ENCODE measurements around the gene LKAAEAR1.

The LKAAEAR1 gene

DNA sequence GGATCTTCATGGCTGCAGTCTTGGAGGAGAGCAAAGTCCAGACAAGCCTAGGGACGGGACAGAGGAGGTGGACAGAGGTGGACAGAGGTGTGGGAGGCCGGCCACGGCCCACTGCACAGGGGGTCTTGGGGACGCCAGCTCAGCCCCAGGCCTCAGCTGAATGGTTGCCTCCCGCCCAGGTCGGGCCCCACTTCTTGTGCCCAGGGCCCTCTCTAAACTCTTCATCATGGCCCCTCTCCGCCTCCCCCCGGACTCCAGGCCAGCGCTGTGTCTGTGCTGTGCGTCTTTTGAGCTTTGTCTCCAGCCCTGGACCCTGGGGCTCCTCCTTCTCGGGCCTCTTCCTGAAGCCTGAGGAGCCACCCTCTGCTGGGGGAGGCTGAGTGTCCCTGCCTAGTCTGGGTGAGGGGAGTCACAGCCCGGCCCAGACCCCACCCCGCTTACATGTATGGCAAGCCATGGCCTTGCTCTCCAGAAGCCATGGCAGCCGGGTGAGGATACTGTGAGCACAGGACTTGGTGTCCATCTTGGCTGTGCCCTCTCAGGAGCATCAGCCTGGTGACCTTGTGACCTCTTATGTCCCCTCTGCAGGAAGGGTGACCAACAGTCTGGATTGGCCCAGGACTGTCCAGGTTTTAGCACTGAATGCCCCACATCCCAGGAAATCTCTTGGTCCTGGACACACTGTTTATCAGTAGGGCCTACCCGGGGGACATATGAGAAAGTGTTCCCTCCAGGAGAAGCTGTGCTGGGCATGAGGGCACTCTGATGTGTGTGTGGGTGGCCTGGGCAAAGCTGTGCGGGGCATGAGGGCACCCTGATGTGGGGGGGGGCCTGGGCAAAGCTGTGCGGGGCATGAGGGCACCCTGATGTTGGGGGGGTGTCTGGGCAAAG is 32.6 kb upstream of the LKAAEAR1 start:
- DNase-seq (ENCODE audit: insufficient read length, low spot score) = no peak
- TF ChIP-seq POLR2AphosphoS5 (IDR thresholded peaks at IDR 0.05; ENCODE audit: low read depth, low read length) = no peak
- no peak for TF ChIP-seq POLR2A (IDR thresholded peaks at IDR 0.05; ENCODE audit: low read depth, low read length)
- TF ChIP-seq PAX5 (IDR thresholded peaks at IDR 0.05; ENCODE audit: insufficient read depth, low read length, severe bottlenecking) = no peak
- no peak for TF ChIP-seq TAF1 (IDR thresholded peaks at IDR 0.05; ENCODE audit: low read depth, low read length)
- TF ChIP-seq SPI1 (IDR thresholded peaks at IDR 0.05; ENCODE audit: low read depth, low read length) = no peak
- TF ChIP-seq POU2F2 (IDR thresholded peaks at IDR 0.05; ENCODE audit: low read depth, low read length) = no peak
- FAIRE-seq = no peak

DNA sequence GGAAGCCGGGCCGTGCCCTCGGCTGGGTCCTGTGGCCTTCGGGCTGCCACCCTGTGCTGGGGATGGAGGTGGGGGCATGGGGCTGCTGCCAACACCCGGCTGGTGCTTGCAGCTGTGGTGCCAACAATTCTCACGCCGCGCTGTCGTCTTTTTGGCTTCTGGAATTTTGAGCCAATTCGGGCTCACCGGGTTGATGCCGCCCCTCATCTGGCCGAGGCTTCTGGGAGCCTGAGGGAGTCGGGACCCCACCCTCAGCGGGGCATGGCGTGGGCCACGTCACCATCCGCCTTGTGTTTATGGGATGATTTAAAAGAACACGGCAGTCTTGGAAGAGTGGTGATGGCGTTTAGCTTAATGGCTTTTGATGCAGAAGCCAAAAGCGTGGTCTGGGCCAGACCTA is 31.8 kb upstream of the LKAAEAR1 start:
- DNase-seq (ENCODE audit: insufficient read length, low spot score) = no peak
- no peak for FAIRE-seq
- TF ChIP-seq TAF1 (IDR thresholded peaks at IDR 0.05; ENCODE audit: low read depth, low read length) (no peak), POLR2A (IDR thresholded peaks at IDR 0.05; ENCODE audit: low read depth, low read length) (no peak), SPI1 (IDR thresholded peaks at IDR 0.05; ENCODE audit: low read depth, low read length) (no peak), PAX5 (IDR thresholded peaks at IDR 0.05; ENCODE audit: insufficient read depth, low read length, severe bottlenecking) (no peak), POU2F2 (IDR thresholded peaks at IDR 0.05; ENCODE audit: low read depth, low read length) (no peak), POLR2AphosphoS5 (IDR thresholded peaks at IDR 0.05; ENCODE audit: low read depth, low read length) (no peak)

GRCh38 chr20:64115171-64115911 is 31.1 kb upstream of the LKAAEAR1 start:
- DNase-seq (ENCODE audit: insufficient read length, low spot score) (no peak), FAIRE-seq (no peak)
- TF ChIP-seq TAF1 (IDR thresholded peaks at IDR 0.05; ENCODE audit: low read depth, low read length) (no peak), POLR2A (IDR thresholded peaks at IDR 0.05; ENCODE audit: low read depth, low read length) (no peak), PAX5 (IDR thresholded peaks at IDR 0.05; ENCODE audit: insufficient read depth, low read length, severe bottlenecking) (no peak), POU2F2 (IDR thresholded peaks at IDR 0.05; ENCODE audit: low read depth, low read length) (no peak), SPI1 (IDR thresholded peaks at IDR 0.05; ENCODE audit: low read depth, low read length) (no peak), POLR2AphosphoS5 (IDR thresholded peaks at IDR 0.05; ENCODE audit: low read depth, low read length) (no peak)

GRCh38 chr20:64114356-64114971 is 30.3 kb upstream of the LKAAEAR1 start:
- no peak for TF ChIP-seq TAF1 (IDR thresholded peaks at IDR 0.05; ENCODE audit: low read depth, low read length)
- TF ChIP-seq SPI1 (IDR thresholded peaks at IDR 0.05; ENCODE audit: low read depth, low read length) = no peak
- no peak for TF ChIP-seq PAX5 (IDR thresholded peaks at IDR 0.05; ENCODE audit: insufficient read depth, low read length, severe bottlenecking)
- TF ChIP-seq POLR2AphosphoS5 (IDR thresholded peaks at IDR 0.05; ENCODE audit: low read depth, low read length) = no peak
- no peak for TF ChIP-seq POU2F2 (IDR thresholded peaks at IDR 0.05; ENCODE audit: low read depth, low read length)
- no peak for TF ChIP-seq POLR2A (IDR thresholded peaks at IDR 0.05; ENCODE audit: low read depth, low read length)
- DNase-seq (ENCODE audit: insufficient read length, low spot score) = no peak
- no peak for FAIRE-seq

GRCh38 chr20:64113796-64114355 is 29.7 kb upstream of the LKAAEAR1 start:
- no peak for FAIRE-seq
- DNase-seq (ENCODE audit: insufficient read length, low spot score) = no peak
- TF ChIP-seq TAF1 (IDR thresholded peaks at IDR 0.05; ENCODE audit: low read depth, low read length) (no peak), SPI1 (IDR thresholded peaks at IDR 0.05; ENCODE audit: low read depth, low read length) (no peak), POLR2AphosphoS5 (IDR thresholded peaks at IDR 0.05; ENCODE audit: low read depth, low read length) (no peak), POU2F2 (IDR thresholded peaks at IDR 0.05; ENCODE audit: low read depth, low read length) (no peak), POLR2A (IDR thresholded peaks at IDR 0.05; ENCODE audit: low read depth, low read length) (no peak), PAX5 (IDR thresholded peaks at IDR 0.05; ENCODE audit: insufficient read depth, low read length, severe bottlenecking) (no peak)

DNA sequence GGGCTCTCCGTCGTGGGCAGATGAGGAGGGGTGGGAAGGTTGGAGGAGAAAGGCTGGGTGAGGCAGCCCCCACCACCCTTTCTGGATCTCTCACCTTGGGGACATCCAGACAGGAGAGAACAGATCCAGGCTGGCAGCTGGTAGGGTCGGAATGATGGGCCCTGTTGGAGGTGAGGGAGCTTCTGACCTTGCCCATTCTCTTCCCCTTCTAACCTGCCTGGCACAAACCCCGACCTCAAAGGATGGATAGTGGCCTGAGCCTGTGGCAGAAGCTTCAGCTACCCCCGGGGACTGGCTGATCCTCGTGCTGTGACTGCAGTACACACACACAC is 29.2 kb upstream of the LKAAEAR1 start:
- no peak for FAIRE-seq
- TF ChIP-seq TAF1 (IDR thresholded peaks at IDR 0.05; ENCODE audit: low read depth, low read length) (no peak), SPI1 (IDR thresholded peaks at IDR 0.05; ENCODE audit: low read depth, low read length) (no peak), POLR2A (IDR thresholded peaks at IDR 0.05; ENCODE audit: low read depth, low read length) (no peak), POLR2AphosphoS5 (IDR thresholded peaks at IDR 0.05; ENCODE audit: low read depth, low read length) (no peak), POU2F2 (IDR thresholded peaks at IDR 0.05; ENCODE audit: low read depth, low read length) (no peak), PAX5 (IDR thresholded peaks at IDR 0.05; ENCODE audit: insufficient read depth, low read length, severe bottlenecking) (no peak)
- no peak for DNase-seq (ENCODE audit: insufficient read length, low spot score)

- TF ChIP-seq POU2F2 (IDR thresholded peaks at IDR 0.05; ENCODE audit: low read depth, low read length) (no peak), POLR2AphosphoS5 (IDR thresholded peaks at IDR 0.05; ENCODE audit: low read depth, low read length) (no peak), TAF1 (IDR thresholded peaks at IDR 0.05; ENCODE audit: low read depth, low read length) (no peak), PAX5 (IDR thresholded peaks at IDR 0.05; ENCODE audit: insufficient read depth, low read length, severe bottlenecking) (no peak), SPI1 (IDR thresholded peaks at IDR 0.05; ENCODE audit: low read depth, low read length) (no peak), POLR2A (IDR thresholded peaks at IDR 0.05; ENCODE audit: low read depth, low read length) (no peak)
- no peak for FAIRE-seq
Observed at GRCh38 chr20:64112691-64113443, 28.7 kb upstream of the LKAAEAR1 start.

More at GRCh38 chr20:64112691-64113443, 28.7 kb upstream of the LKAAEAR1 start:
- DNase-seq (ENCODE audit: insufficient read length, low spot score) = no peak
